ENCODE data around the gene HSPA6.

- TF ChIP-seq CTCF (IDR thresholded peaks at IDR 0.05) (peak; percentile 58 to 89 (median 76)), POLR2A (IDR thresholded peaks at IDR 0.05) (no peak)
Observed at GRCh38 chr1:161486806-161487741, 37.3 kb upstream of the HSPA6 start.
